WTC11 (cell line): ENCODE results near the gene COX5A. TPM values are rescaled to one million over a fixed set of nuclear protein-coding genes. Genes with fewer than 3 reads are reported as not detected.

ENCODE experiments used
- CREM ChIP-seq: sonication (generic); formaldehyde crosslinking; IDR thresholded peaks from 2 replicates; pipeline ENCODE4 v1.8.1; 2022; ENCODE audit warnings: mild to moderate bottlenecking, missing genetic modification reagents, moderate library complexity
- ELF4 ChIP-seq: sonication (generic); formaldehyde crosslinking; IDR thresholded peaks from 2 replicates; pipeline ENCODE4 v1.8.1; 2022; ENCODE audit warnings: low read depth, mild to moderate bottlenecking, moderate library complexity, missing genetic modification reagents
- EMX1 ChIP-seq: fragments of 250-450 bp; sonication (Bioruptor Pico); IDR thresholded peaks from 2 replicates; pipeline ENCODE4 v1.8.0; 2021; ENCODE audit warnings: mild to moderate bottlenecking
- FOXJ3 ChIP-seq: sonication (generic); formaldehyde crosslinking; IDR thresholded peaks from 2 replicates; pipeline ENCODE4 v1.9.0; 2021; ENCODE audit warnings: missing genetic modification reagents, mild to moderate bottlenecking, borderline replicate concordance
- FOXK1 ChIP-seq: sonication (generic); formaldehyde crosslinking; IDR thresholded peaks from 2 replicates; pipeline ENCODE4 v1.8.0; 2022; ENCODE audit warnings: mild to moderate bottlenecking, moderate library complexity, missing genetic modification reagents
- GABPB1 ChIP-seq: sonication (generic); formaldehyde crosslinking; IDR thresholded peaks from 2 replicates; pipeline ENCODE4 v1.8.1; 2023; ENCODE audit warnings: mild to moderate bottlenecking, missing genetic modification reagents
- MXD4 ChIP-seq: fragments of 250-450 bp; sonication (Bioruptor Pico); IDR thresholded peaks from 2 replicates; pipeline ENCODE4 v1.8.0; 2021; ENCODE audit warnings: mild to moderate bottlenecking, moderate library complexity, borderline replicate concordance
- NFE2L1 ChIP-seq: sonication (generic); formaldehyde crosslinking; IDR thresholded peaks from 2 replicates; pipeline ENCODE4 v1.8.1; 2023; ENCODE audit warnings: missing genetic modification reagents
- NR3C1 ChIP-seq: sonication (generic); formaldehyde crosslinking; conservative IDR thresholded peaks from 2 replicates; pipeline ENCODE4 v1.8.1; 2023; ENCODE audit warnings: low read depth, mild to moderate bottlenecking, missing genetic modification reagents
- OVOL2 ChIP-seq: fragments of 250-450 bp; sonication (Bioruptor Pico); IDR thresholded peaks from 2 replicates; pipeline ENCODE4 v1.9.0; 2021; ENCODE audit warnings: mild to moderate bottlenecking, borderline replicate concordance
- SOX15 ChIP-seq: fragments of 250-450 bp; sonication (Bioruptor Pico); IDR thresholded peaks from 2 replicates; pipeline ENCODE4 v1.9.0; 2021; ENCODE audit warnings: mild to moderate bottlenecking
- TCF7 ChIP-seq: sonication (generic); formaldehyde crosslinking; IDR thresholded peaks from 2 replicates; pipeline ENCODE4 v1.8.0; 2022; ENCODE audit warnings: mild to moderate bottlenecking, low read depth, missing genetic modification reagents, moderate library complexity
- ZNF138 ChIP-seq: sonication (generic); formaldehyde crosslinking; conservative IDR thresholded peaks from 2 replicates; pipeline ENCODE4 v1.8.1; 2022; ENCODE audit warnings: mild to moderate bottlenecking, moderate library complexity, missing genetic modification reagents
- ZNF219 ChIP-seq: sonication (generic); formaldehyde crosslinking; IDR thresholded peaks from 2 replicates; pipeline ENCODE4 v1.8.0; 2023; ENCODE audit warnings: missing genetic modification reagents, mild to moderate bottlenecking, borderline replicate concordance
- total RNA-seq: library from RNA; stranded (reverse); gene quantifications from 3 replicates; pipeline ENCODE4 v1.2.3, GENCODE V29; 2021
- TF ChIP-seq, protein P1 (sequence below): sonication (generic); formaldehyde crosslinking; IDR thresholded peaks from 2 replicates; pipeline ENCODE4 v1.8.0; 2022; ENCODE audit warnings: mild to moderate bottlenecking, missing genetic modification reagents
- TF ChIP-seq, protein P2 (sequence below): sonication (generic); formaldehyde crosslinking; IDR thresholded peaks from 2 replicates; pipeline ENCODE4 v1.8.1; 2023; ENCODE audit warnings: mild to moderate bottlenecking, missing genetic modification reagents
- TF ChIP-seq, protein P3 (sequence below): sonication (generic); formaldehyde crosslinking; conservative IDR thresholded peaks from 2 replicates; pipeline ENCODE4 v1.8.1; 2022; ENCODE audit warnings: mild to moderate bottlenecking, missing genetic modification reagents
- TF ChIP-seq, protein P4 (sequence below): sonication (generic); formaldehyde crosslinking; IDR thresholded peaks from 2 replicates; pipeline ENCODE4 v1.8.0; 2023; ENCODE audit warnings: missing genetic modification reagents
- TF ChIP-seq, protein P5 (sequence below): sonication (generic); formaldehyde crosslinking; IDR thresholded peaks from 2 replicates; pipeline ENCODE4 v1.8.1; 2022; ENCODE audit warnings: mild to moderate bottlenecking, moderate library complexity, missing genetic modification reagents
- TF ChIP-seq, protein P6 (sequence below): fragments of 250-450 bp; sonication (Bioruptor Pico); IDR thresholded peaks from 2 replicates; pipeline ENCODE4 v1.8.0; 2021; ENCODE audit warnings: mild to moderate bottlenecking
- TF ChIP-seq, protein P7 (sequence below): sonication (generic); formaldehyde crosslinking; IDR thresholded peaks from 2 replicates; pipeline ENCODE4 v1.8.0; 2022; ENCODE audit warnings: mild to moderate bottlenecking, missing genetic modification reagents
- TF ChIP-seq, protein P8 (sequence below): sonication (generic); formaldehyde crosslinking; IDR thresholded peaks from 2 replicates; pipeline ENCODE4 v1.8.1; 2023; ENCODE audit warnings: mild to moderate bottlenecking, missing genetic modification reagents, moderate library complexity
- TF ChIP-seq, protein P9 (sequence below): sonication (generic); formaldehyde crosslinking; IDR thresholded peaks from 2 replicates; pipeline ENCODE4 v1.8.1; 2022; ENCODE audit warnings: mild to moderate bottlenecking, missing genetic modification reagents, moderate library complexity, borderline replicate concordance
- TF ChIP-seq, protein P10 (sequence below): sonication (generic); formaldehyde crosslinking; IDR thresholded peaks from 2 replicates; pipeline ENCODE4 v1.8.1; 2023; ENCODE audit warnings: mild to moderate bottlenecking, missing genetic modification reagents, moderate library complexity
- TF ChIP-seq, protein P11 (sequence below): fragments of 250-450 bp; sonication (Bioruptor Pico); conservative IDR thresholded peaks from 2 replicates; pipeline ENCODE4 v1.9.0; 2021; ENCODE audit warnings: mild to moderate bottlenecking
- TF ChIP-seq, protein P12 (sequence below): sonication (generic); formaldehyde crosslinking; IDR thresholded peaks from 2 replicates; pipeline ENCODE4 v1.8.0; 2022; ENCODE audit warnings: mild to moderate bottlenecking, missing genetic modification reagents

Gene COX5A
- total RNA-seq, 1 experiment from 2014 or later: 354 TPM

DNA sequence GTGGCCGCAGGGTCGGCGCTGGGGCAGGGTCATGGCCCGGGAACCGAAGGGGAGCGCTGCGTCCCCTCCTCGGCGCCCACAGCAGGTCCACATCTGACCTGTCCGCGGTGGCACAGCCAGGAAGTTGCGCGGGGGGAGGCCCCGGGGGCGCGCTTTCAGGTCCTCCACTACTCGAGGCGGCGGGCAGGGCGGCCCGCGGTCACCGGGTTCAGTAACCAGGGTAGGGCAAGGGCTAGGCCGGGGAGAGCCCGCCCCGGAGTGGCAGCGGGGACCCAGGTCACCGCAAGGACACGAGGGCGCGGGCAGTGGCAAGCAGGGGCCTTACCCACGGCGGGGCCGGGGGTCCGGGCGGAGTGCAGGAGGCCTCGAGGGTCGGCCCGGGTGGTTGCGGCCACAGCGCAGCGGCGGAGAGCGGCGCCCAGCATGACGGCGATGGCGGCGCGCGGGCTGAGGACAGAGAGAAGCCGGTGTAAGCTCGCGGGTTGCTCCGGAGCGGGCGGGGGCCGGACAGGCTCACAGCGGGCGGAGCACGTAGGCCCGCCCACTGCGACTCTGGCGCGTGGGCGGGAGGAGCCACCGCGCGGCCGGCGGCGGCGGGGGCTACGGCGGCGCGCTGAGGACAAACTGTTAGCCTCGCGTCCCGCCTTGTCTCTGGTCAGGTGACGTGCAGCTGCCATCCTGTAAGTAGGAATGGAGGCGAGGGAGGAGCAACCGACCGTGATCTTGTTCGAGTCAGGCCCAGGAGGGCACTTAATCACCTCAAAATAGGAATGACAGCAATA is at the start of gene COX5A (continued):
- TF ChIP-seq ZNF219 (CRISPR knock-in tag): peak; percentile 87; the same call in 1 of the 2 replicates
- TF ChIP-seq, protein P1, sequence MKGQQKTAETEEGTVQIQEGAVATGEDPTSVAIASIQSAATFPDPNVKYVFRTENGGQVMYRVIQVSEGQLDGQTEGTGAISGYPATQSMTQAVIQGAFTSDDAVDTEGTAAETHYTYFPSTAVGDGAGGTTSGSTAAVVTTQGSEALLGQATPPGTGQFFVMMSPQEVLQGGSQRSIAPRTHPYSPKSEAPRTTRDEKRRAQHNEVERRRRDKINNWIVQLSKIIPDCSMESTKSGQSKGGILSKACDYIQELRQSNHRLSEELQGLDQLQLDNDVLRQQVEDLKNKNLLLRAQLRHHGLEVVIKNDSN (CRISPR knock-in tag): peak; percentile 87
- TF ChIP-seq FOXK1: no peak; the same call in none of the 2 replicates
- TF ChIP-seq, protein P2, sequence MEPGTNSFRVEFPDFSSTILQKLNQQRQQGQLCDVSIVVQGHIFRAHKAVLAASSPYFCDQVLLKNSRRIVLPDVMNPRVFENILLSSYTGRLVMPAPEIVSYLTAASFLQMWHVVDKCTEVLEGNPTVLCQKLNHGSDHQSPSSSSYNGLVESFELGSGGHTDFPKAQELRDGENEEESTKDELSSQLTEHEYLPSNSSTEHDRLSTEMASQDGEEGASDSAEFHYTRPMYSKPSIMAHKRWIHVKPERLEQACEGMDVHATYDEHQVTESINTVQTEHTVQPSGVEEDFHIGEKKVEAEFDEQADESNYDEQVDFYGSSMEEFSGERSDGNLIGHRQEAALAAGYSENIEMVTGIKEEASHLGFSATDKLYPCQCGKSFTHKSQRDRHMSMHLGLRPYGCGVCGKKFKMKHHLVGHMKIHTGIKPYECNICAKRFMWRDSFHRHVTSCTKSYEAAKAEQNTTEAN (CRISPR knock-in tag): peak; percentile 94
- TF ChIP-seq EMX1 (CRISPR knock-in tag): no peak
- TF ChIP-seq, protein P3, sequence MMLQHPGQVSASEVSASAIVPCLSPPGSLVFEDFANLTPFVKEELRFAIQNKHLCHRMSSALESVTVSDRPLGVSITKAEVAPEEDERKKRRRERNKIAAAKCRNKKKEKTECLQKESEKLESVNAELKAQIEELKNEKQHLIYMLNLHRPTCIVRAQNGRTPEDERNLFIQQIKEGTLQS (CRISPR knock-in tag): no peak
- TF ChIP-seq NR3C1 (CRISPR knock-in tag): no peak
- no peak for TF ChIP-seq FOXJ3
- TF ChIP-seq ZNF138 (CRISPR knock-in tag): no peak
- TF ChIP-seq NFE2L1 (CRISPR knock-in tag): peak; percentile 62; the same call in 1 of the 2 replicates
- TF ChIP-seq, protein P4, sequence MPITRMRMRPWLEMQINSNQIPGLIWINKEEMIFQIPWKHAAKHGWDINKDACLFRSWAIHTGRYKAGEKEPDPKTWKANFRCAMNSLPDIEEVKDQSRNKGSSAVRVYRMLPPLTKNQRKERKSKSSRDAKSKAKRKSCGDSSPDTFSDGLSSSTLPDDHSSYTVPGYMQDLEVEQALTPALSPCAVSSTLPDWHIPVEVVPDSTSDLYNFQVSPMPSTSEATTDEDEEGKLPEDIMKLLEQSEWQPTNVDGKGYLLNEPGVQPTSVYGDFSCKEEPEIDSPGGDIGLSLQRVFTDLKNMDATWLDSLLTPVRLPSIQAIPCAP (CRISPR knock-in tag): peak; percentile 58; the same call in 1 of the 2 replicates
- TF ChIP-seq, protein P5, sequence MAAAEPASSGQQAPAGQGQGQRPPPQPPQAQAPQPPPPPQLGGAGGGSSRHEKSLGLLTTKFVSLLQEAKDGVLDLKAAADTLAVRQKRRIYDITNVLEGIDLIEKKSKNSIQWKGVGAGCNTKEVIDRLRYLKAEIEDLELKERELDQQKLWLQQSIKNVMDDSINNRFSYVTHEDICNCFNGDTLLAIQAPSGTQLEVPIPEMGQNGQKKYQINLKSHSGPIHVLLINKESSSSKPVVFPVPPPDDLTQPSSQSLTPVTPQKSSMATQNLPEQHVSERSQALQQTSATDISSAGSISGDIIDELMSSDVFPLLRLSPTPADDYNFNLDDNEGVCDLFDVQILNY: peak; percentile 90; the same call in 1 of the 2 replicates
- no peak for TF ChIP-seq SOX15
- TF ChIP-seq, protein P6, sequence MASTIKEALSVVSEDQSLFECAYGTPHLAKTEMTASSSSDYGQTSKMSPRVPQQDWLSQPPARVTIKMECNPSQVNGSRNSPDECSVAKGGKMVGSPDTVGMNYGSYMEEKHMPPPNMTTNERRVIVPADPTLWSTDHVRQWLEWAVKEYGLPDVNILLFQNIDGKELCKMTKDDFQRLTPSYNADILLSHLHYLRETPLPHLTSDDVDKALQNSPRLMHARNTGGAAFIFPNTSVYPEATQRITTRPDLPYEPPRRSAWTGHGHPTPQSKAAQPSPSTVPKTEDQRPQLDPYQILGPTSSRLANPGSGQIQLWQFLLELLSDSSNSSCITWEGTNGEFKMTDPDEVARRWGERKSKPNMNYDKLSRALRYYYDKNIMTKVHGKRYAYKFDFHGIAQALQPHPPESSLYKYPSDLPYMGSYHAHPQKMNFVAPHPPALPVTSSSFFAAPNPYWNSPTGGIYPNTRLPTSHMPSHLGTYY (CRISPR knock-in tag): no peak
- TF ChIP-seq, protein P7, sequence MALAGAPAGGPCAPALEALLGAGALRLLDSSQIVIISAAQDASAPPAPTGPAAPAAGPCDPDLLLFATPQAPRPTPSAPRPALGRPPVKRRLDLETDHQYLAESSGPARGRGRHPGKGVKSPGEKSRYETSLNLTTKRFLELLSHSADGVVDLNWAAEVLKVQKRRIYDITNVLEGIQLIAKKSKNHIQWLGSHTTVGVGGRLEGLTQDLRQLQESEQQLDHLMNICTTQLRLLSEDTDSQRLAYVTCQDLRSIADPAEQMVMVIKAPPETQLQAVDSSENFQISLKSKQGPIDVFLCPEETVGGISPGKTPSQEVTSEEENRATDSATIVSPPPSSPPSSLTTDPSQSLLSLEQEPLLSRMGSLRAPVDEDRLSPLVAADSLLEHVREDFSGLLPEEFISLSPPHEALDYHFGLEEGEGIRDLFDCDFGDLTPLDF (CRISPR knock-in tag): no peak
- TF ChIP-seq GABPB1 (CRISPR knock-in tag): peak; percentile 78
- TF ChIP-seq, protein P8, sequence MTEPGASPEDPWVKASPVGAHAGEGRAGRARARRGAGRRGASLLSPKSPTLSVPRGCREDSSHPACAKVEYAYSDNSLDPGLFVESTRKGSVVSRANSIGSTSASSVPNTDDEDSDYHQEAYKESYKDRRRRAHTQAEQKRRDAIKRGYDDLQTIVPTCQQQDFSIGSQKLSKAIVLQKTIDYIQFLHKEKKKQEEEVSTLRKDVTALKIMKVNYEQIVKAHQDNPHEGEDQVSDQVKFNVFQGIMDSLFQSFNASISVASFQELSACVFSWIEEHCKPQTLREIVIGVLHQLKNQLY: peak; percentile 54; the same call in 1 of the 2 replicates
- peak; percentile 53; the same call in 1 of the 2 replicates for TF ChIP-seq TCF7 (CRISPR knock-in tag)
- TF ChIP-seq, protein P9, sequence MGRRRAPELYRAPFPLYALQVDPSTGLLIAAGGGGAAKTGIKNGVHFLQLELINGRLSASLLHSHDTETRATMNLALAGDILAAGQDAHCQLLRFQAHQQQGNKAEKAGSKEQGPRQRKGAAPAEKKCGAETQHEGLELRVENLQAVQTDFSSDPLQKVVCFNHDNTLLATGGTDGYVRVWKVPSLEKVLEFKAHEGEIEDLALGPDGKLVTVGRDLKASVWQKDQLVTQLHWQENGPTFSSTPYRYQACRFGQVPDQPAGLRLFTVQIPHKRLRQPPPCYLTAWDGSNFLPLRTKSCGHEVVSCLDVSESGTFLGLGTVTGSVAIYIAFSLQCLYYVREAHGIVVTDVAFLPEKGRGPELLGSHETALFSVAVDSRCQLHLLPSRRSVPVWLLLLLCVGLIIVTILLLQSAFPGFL (CRISPR knock-in tag): 0 out of 2 replicates have a peak, but pooled peaks have one; percentile 53
- no peak for TF ChIP-seq ELF4
- TF ChIP-seq, protein P10, sequence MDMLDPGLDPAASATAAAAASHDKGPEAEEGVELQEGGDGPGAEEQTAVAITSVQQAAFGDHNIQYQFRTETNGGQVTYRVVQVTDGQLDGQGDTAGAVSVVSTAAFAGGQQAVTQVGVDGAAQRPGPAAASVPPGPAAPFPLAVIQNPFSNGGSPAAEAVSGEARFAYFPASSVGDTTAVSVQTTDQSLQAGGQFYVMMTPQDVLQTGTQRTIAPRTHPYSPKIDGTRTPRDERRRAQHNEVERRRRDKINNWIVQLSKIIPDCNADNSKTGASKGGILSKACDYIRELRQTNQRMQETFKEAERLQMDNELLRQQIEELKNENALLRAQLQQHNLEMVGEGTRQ: peak; percentile 95
- TF ChIP-seq OVOL2 (CRISPR knock-in tag): no peak
- TF ChIP-seq, protein P11, sequence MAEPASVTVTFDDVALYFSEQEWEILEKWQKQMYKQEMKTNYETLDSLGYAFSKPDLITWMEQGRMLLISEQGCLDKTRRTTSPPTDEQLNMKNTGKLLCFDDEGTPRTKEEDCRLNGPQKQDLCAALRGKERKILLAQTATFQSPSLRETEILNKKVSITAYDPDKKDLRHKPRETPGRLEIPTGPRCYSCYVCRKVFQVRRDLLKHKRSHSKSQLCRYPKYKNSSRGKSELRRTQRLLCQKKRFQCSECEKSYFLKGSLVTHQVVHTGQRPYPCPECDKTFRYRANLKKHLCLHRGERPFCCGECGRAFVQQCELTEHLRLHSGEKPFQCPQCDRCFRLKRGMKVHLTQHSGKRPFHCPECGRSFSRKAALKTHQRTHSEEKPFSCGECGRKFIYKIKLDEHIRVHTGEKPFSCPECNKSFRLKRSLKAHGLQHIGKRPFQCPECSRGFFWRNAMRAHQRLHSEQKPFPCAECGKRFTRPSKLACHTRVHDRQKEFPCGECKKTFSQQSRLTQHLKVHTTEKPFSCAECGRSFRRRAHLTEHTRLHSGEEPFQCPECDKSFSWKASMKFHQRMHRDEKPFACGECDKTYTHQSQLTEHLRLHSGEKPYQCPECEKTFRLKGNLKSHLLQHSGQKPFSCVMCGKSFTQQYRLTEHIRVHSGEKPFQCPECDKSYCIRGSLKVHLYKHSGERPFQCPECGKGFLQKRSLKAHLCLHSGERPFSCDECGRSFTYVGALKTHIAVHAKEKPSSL: no peak
- TF ChIP-seq, protein P12, sequence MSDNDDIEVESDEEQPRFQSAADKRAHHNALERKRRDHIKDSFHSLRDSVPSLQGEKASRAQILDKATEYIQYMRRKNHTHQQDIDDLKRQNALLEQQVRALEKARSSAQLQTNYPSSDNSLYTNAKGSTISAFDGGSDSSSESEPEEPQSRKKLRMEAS (CRISPR knock-in tag): peak; percentile 81
- no peak for TF ChIP-seq MXD4
- TF ChIP-seq CREM (CRISPR knock-in tag): 0 out of 2 replicates have a peak, but pooled peaks have one; percentile 33
